A549 treated with GW870086 at 1 μM for 4 hours (cell line): ENCODE data around the gene HRH1. TPM values are rescaled to one million over a fixed set of nuclear protein-coding genes. Genes with fewer than 3 reads are reported as not detected.

Experiments
- total RNA-seq: library from RNA; stranded (reverse); fragments of 200-300 nt; extraction: Qiagen RNA extraction; gene quantifications from 5 replicates; pipeline ENCODE4 v1.2.3, GENCODE V29; 2022; ENCODE audit warnings: low read depth

HRH1 gene
- 7.8 to 9.8 TPM (median 8.3 TPM) in 5 replicates for total RNA-seq

GRCh38 chr3:11154036-11154952 lies at the start of gene HRH1:
Gene HRH1, plus strand, starts transcription at chr3:11154493. Its CDS starts 104,545 bp downstream, at chr3:11259038.

DNA sequence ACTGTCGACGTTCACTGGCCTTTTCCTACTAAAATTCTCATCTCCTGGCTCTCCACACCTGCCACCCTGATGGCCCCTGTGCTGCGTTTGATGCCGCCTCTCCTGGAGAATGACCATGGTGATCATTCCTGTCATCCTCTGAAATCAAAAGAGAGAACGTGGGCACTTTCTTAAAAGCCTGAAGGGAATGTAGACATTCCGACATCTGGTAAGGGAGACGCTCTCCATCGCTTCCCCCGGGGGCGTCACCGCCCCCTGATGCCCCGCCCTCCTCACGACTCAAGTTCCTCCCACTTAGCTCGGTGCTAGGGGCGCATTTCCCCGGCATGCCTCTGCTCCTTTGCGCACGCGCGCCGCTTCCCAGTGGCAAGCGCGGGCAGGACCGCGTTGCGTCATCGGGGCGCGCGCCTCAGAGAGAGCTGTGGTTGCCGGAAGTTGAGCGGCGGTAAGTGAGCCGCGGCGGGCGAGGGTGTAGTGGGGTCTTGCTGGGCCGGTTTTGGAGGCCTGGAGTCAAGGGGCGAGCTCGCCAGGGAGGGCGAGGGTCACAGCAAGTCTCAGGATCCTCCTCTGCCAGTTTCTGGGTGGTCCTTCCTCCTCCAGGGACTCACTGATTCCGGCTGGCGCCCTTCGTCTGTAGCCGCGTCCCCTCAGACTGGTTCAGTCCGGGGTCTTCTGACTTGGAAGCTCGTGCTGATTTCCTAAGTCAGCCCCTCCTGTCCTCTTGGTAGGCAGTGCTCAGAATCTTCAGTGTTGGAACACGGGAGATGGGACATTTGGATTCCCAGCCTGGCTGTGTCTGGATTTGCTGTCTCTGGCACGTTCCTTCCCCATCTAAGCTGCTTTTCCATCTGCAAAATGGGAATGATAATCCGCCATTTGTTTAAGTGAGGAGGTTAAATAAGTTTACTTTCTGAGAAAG lies 118.0 kb downstream of the HRH1 start, which contains the start of gene ATG7:
Gene ATG7 (plus strand): TSS at position 412 of the 919 bp plus-strand sequence. CDS start 26,299 bp downstream, outside the sequence.

Other genes starting within 250 kb of the HRH1 start
- gene SLC6A1, start 161.7 kb upstream of the HRH1 start, total RNA-seq = 0.03 TPM in 1 of 5 replicates, not detected in the others
- gene ATG7, start 117.9 kb downstream of the HRH1 start, total RNA-seq = 14.7 to 18.6 TPM (median 16.9 TPM) in 5 replicates